KBM-7 (cell line): ENCODE results near the gene TTC34.
"Not testable (repeated sequence)": the region's sequence is repeated elsewhere in the genome, so short reads cannot be mapped to it uniquely, and the experiment has no call there.

Experiments used
- DNase-seq: peaks from one replicate; pipeline ENCODE4 v3.0.0-alpha.2; 2015
- in situ Hi-C: fragments of 300-500 bp; cut with MboI; formaldehyde crosslinking; loops from 2 replicates; pipeline ENCODE4 v1.14.3; 2020; ENCODE audit warnings: low sequenced_read_pairs, low pct_unique_long_range_greater_than_20kb, mixed read lengths

The TTC34 gene

DNA sequence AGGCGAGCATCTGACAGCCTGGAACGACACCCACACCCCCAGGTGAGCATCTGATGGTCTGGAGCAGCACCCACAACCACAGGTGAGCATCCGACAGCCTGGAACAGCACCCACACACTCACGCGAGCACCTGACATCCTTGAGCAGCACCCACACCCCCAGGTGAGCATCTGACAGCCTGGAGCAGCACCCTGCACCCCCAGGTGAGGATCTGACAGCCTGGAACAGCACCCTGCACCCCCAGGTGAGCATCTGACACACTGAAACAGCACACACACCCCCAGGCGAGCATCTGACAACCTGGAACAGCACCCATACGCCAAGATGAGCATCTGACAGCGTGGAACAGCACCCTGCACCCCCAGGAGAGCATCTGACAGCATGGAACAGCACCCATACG is 106.7 kb downstream of the TTC34 start:
- DNase-seq, in situ Hi-C loops: not testable (repeated sequence)

DNA sequence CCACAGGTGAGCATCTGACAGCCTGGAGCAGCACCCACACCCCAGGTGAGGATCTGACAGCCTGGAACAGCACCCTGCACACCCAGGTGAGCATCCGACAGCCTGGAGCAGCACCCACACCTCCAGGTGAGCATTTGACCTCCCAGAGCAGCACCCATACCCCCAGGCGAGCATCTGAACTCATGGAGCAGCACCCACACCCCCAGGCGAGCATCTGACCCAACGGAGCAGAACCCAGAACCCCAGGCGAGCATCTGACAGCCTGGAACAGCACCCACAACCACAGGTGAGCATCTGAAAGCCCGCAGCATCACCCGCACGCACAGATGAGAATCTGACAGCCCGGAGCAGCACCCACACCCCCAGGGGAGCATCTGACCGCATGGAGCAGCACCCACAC is 111.3 kb downstream of the TTC34 start:
- in situ Hi-C loops, DNase-seq: not testable (repeated sequence)

DNA sequence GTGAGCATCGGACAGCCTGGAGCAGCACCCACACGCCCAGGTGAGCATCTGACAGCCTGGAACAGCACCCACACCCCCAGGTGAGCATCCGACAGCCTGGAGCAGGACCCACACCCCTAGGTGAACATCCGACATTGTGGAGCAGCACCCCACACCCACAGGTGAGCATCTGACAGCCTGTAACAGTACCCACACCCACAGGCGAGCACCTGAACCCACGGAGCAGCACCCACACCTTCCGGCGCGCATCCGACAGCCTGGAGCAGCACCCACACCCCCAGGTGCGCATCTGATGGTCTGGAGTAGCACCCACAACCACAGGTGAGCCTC is 113.2 kb downstream of the TTC34 start:
- in situ Hi-C loops = not testable (repeated sequence)

DNA sequence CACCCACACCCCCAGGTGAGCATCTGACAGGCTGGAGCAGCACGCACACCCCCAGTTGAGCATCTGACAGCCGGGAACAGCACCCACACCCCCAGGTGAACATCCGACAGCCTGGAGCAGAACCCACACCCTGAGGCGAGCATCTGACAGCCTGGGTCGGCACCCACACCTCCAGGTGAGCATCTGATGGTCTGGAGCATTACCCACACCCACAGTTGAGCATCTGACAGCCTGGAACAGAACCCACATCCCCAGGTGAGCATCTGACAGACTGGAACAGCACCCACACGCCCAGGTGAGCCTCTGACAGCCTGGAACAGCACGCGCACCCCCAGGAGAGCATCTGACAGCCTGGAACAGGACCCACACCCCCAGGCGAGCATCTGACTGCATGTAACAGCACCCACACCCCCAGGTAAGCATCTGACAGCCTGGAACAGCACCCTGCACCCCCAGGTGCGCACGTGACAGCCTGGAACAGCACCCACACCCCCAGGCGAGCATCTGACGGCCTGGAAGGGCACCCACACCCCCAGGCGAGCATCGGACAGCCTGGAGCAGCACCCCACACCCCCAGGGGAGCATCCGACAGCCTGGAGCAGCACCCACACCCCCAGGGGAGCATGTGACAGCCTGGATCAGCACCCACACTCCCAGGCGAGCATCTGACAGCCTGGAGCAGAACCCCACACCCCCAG is 113.7 kb downstream of the TTC34 start:
- DNase-seq, in situ Hi-C loops: not testable (repeated sequence)

More for the DNA sequence above, 113.2 kb downstream of the TTC34 start:
- DNase-seq = not testable (repeated sequence)

DNA sequence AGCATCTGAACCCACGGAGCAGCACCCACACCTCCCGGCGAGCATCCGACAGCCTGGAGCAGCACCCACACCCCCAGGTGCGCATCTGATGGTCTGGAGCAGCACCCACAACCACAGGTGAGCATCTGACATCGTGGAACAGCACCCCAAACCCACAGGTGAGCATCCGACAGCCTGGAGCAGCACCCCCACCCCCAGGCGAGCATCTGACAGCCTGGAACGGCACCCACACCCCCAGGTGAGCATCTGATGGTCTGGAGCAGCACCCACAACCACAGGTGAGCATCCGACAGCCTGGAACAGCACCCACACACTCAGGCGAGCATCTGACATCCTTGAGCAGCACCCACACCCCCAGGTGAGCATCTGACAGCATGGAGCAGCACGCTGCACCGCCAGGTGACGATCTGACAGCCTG is 114.3 kb downstream of the TTC34 start:
- DNase-seq, in situ Hi-C loops: not testable (repeated sequence)

DNA sequence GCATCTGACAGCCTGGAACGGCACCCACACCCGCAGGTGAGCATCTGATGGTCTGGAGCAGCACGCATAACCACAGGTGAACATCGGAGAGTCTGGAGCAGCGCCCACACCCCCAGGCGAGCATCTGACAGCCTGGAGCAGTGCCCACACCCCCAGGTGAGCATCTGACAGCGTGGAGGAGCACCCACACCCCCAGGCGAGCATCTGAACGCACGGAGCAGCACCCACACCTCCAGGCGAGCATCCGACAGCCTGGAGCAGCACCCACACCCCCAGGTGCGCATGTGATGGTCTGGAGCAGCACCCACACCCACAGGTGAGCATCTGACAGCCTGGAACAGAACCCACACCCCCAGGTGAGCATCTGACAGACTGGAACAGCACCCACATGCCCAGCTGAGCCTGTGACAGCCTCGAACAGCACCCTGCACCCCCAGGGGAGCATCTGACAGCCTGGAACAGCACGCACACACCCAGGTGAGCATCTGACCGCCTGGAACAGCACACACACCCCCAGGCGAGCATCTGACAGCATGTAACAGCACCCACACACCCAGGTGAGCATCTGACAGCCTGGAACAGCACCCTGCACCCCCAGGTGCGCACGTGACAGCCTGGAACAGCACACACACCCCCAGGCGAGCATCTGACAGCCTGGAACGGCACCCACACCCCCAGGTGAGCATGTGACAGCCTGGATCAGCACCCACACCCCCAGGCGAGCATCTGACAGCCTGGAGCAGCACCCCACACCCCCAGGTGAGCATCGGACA is 115.2 kb downstream of the TTC34 start:
- DNase-seq, in situ Hi-C loops: not testable (repeated sequence)

DNA sequence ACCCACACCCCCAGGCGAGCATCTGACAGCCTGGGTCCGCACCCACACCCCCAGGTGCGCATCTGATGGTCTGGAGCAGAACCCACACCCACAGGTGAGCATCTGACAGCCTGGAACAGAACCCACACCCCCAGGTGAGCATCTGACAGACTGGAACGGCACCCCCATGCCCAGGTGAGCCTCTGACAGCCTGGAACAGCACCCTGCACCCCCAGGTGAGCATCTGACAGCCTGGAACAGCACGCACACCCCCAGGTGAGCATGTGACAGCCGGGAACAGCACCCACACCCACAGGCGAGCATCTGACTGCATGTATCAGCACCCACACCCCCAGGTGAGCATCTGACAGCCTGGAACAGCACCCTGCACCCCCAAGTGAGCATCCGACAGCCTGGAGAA is 115.8 kb downstream of the TTC34 start:
- DNase-seq, in situ Hi-C loops: not testable (repeated sequence)

DNA sequence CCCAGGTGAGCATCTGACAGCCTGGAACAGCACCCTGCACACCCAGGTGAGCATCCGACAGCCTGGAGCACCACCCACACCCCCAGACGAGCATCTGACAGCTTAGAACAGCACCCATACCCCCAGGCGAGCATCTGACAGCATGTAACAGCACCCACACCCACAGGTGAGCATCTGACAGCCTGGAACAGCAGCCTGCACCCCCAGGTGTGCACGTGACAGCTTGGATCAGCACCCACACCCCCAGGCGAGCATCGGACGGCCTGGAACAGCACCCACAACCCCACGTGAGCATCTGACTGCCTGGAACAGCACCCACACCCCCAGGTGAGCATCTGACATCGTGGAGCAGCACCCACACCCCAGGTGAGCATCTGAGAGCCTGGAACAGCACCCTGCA is 116.6 kb downstream of the TTC34 start:
- in situ Hi-C loops, DNase-seq: not testable (repeated sequence)

DNA sequence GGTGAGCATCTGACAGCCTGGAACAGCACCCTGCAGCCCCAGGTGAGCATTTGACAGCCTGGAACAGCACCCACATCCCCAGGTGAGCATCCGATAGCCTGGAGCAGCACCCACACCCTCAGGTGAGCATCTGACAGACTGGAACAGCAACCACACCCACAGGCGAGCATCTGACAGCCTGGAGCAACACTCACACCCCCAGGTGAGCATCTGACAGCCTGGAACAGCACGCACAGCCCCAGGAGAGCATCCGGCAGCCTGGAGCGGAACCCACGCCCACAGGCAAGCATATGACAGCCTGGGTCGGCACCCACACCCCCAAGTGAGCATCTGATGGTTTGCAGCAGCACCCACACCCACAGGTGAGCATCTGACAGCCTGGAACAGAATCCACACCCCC is 117.5 kb downstream of the TTC34 start:
- in situ Hi-C loops, DNase-seq: not testable (repeated sequence)

DNA sequence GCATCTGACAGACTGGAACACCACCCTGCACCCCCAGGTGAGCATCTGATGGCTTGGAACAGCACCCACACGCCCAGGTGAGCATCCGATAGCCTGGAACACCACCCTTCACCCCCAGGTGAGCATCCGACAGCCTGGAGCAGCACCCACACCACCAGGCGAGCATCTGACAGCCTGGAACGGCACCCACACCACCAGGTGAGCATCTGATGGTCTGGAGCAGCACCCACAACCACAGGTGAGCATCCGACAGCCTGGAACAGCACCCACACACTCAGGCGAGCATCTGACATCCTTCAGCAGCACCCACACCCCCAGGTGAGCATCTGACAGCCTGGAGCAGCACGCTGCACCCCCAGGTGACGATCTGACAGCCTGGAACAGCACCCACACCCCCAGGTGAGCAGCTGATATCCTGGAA is 118.2 kb downstream of the TTC34 start:
- DNase-seq, in situ Hi-C loops: not testable (repeated sequence)

DNA sequence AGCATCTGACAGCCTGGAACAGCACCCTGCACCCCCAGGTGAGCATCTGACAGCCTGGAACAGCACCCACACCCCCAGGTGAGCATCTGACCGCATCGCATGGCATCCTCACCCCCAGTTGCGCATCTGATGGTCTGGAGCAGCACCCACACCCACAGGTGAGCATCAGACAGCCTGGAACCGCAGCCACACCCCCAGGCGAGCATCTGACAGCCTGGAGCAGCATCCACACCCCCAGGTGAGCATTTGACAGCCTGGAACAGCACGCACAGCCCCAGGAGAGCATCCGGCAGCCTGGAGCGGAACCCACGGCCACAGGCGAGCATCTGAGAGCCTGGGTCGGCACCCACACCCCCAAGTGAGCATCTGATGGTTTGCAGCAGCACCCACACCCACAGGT is 118.6 kb downstream of the TTC34 start:
- in situ Hi-C loops = not testable (repeated sequence)

DNA sequence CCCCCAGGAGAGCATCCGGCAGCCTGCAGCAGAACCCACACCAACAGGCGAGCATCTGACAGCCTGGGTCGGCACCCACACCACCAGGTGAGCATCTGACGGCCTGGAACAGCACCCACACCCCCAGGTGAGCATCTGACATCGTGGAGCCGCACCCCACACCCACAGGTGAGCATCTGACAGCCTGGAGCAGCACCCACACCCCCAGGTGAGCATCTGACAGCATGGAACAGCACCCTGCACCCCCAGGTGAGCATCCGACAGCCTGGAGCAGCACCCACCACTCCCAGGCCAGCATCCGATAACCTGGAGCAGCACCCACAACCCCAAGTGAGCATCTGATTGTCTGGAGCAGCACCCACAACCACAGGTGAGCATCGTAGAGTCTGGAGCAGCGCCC is 124.8 kb downstream of the TTC34 start:
- in situ Hi-C loops, DNase-seq: not testable (repeated sequence)

More for the DNA sequence above, 118.6 kb downstream of the TTC34 start:
- DNase-seq = not testable (repeated sequence)

DNA sequence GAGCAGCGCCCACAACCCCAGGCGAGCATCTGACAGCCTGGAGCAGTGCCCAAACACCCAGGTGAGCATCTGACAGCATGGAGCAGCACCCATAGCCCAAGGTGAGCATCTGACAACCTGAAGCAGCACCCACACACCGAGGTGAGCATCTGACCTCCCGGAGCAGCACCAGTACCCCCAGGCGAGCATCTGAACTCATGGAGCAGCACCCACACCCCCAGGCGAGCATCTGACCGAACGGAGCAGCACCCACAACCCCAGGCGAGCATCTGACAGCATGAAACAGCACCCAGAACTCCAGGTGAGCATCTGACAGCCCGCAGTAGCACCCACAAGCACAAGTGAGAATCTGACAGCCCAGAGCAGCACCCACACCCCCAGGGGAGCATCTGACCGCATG is 129.8 kb downstream of the TTC34 start:
- DNase-seq, in situ Hi-C loops: not testable (repeated sequence)

DNA sequence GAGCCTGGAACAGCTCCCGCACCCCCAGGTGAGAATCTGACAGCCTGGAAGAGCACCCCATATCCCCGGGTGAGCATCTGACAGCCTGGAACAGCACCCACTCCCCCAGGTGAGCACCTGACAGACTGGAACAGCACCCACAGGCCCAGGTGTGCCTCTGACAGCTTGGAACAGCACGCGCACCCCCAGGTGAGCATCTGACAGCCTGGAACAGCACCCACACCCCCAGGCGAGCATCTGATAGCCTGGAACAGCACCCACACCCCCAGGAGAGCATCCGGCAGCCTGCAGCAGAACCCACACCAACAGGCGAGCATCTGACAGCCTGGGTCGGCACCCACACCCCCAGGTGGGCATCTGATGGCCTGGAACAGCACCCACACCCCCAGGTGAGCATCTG is 141.7 kb downstream of the TTC34 start:
- in situ Hi-C loops = not testable (repeated sequence)

DNA sequence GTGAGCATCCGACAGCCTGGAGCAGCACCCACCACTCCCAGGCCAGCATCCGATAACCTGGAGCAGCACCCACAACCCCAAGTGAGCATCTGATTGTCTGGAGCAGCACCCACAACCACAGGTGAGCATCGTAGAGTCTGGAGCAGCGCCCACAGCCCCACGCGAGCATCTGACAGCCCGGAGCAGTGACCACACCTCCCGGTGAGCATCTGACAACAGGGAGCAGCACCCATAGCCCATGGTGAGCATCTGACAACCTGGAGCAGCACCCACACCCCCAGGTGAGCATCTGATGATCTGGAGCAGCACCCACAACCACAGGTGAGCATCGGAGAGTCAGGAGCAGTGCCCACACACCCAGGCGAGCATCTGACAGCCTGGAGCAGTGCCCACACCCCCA is 143.6 kb downstream of the TTC34 start:
- DNase-seq, in situ Hi-C loops: not testable (repeated sequence)

More for the DNA sequence above, 141.7 kb downstream of the TTC34 start:
- not testable (repeated sequence) for DNase-seq

DNA sequence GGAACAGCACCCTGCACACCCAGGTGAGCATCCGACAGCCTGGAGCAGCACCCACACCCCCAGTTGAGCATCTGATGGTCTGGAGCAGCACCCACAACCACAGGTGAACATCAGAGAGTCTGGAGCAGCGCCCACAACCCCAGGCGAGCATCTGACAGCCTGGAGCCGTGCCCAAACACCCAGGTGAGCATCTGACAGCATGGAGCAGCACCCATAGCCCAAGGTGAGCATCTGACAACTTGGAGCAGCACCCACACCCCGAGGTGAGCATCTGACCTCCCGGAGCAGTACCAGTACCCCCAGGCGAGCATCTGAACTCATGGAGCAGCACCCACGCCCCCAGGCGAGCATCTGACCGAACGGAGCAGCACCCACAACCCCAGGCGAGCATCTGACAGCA is 144.4 kb downstream of the TTC34 start:
- in situ Hi-C loops = not testable (repeated sequence)

DNA sequence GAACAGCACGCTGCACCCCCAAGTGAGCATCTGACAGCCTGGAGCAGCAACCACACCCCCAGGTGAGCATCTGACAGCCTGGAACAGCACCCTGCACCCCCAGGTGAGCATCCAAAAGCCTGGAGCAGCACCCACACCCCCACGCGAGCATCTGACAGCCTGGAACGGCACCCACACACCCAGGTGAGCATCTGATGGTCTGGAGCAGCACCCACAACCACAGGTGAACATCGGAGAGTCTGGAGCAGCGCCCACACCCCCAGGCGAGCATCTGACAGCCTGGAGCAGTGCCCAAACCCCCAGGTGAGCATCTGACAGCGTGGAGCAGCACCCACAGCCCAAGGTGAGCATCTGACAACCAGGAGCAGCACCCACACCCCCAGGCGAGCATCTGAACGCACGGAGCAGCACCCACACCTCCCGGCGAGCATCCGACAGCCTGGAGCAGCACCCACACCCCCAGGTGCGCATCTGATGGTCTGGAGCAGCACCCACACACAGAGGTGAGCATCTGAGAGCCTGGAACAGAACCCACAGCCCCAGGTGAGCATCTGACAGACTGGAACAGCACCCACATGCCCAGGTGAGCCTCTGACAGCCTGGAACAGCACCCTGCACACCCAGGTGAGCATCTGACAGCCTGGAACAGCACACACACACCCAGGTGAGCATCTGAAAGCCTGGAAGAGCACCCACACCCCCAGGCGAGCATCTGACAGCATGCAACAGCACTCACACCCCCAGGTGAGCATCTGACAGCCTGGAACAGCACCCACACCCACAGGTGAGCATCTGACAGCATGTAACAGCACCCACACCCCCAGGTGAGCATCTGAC is 145.7 kb downstream of the TTC34 start:
- DNase-seq, in situ Hi-C loops: not testable (repeated sequence)

More for the DNA sequence above, 144.4 kb downstream of the TTC34 start:
- DNase-seq = not testable (repeated sequence)

DNA sequence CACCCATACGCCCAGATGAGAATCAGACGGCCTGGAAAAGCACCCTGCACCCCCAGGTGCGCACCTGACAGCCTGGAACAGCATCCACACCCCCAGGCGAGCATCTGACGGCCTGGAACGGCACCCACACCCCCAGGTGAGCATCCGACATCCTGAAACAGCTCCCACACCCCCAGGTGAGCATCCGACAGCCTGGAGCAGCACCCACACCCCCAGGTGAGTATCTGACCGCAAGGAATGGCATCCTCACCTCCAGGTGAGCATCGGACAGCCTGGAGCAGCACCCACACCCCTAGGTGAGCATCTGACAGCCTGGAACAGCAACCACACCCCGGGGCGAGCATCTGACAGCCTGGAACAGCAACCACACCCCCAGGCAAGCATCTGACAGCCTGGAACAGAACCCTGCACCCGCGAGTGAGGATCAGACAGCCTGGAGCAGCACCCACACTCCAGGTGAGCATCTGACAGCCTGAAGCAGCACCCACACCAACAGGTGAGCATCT is 147.0 kb downstream of the TTC34 start:
- DNase-seq, in situ Hi-C loops: not testable (repeated sequence)

DNA sequence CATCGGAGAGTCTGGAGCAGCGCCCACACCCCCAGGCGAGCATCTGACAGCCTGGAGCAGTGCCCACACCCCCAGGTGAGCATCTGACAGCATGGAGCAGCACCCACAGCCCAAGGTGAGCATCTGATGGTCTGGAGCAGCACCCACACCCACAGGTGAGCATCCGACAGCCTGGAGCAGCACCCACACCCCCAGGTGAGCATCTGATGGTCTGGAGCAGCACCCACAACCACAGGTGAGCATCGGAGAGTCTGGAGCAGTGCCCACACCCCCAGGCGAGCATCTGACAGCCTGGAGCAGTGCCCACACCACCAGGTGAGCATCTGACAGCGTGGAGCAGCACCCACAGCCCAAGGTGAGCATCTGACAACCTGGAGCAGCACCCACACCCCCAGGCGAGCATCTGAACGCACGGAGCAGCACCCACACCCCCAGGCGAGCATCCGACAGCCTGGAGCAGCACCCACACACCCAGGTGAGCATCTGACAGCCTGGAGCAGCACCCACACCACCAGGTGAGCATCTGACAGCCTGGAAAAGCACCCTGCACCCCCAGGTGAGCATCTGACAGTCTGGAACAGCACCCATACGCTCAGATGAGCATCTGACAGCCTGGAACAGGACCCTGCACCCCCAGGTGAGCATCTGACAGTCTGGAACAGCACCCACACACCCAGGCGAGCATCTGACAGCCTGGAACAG is 147.6 kb downstream of the TTC34 start:
- DNase-seq, in situ Hi-C loops: not testable (repeated sequence)
